Ascending aorta (tissue), 2 donors: ENCODE measurements around the gene OR2T12. TPM values are rescaled to one million over a fixed set of nuclear protein-coding genes. Genes with fewer than 3 reads are reported as not detected.
"Not testable (repeated sequence)": the region's sequence is repeated elsewhere in the genome, so short reads cannot be mapped to it uniquely, and the experiment has no call there.

Source experiments
- DNase-seq, 2 donors: peaks; one replicate each; pipeline ENCODE4 v3.0.0-alpha.2; 2019; ENCODE audit warnings: low spot score in 2 of 2
- H3K27ac ChIP-seq, 2 donors: fragments of 200-600 bp; sonication (generic); one replicate each; pipeline ENCODE4 v1.5.1; 2016 to 2017; ENCODE audit warnings: mild to moderate bottlenecking in 1 of 2
- H3K27me3 ChIP-seq: fragments of 200-600 bp; sonication (generic); one replicate; pipeline ENCODE4 v1.5.1; 2017
- H3K36me3 ChIP-seq, 2 donors: fragments of 200-600 bp; sonication (generic); one replicate each; pipeline ENCODE4 v1.5.1; 2016
- H3K4me1 ChIP-seq, 2 donors: fragments of 200-600 bp; sonication (generic); one replicate each; pipeline ENCODE4 v1.5.1; 2016 to 2017; ENCODE audit warnings: mild to moderate bottlenecking in 1 of 2
- H3K4me3 ChIP-seq, 2 donors: fragments of 200-600 bp; sonication (generic); one replicate each; pipeline ENCODE4 v1.5.1; 2016 to 2017; ENCODE audit warnings: mild to moderate bottlenecking in 1 of 2
- H3K9me3 ChIP-seq, 2 donors: fragments of 200-600 bp; sonication (generic); one replicate each; pipeline ENCODE4 v1.5.1; 2016
- CTCF ChIP-seq, 3 experiments: fragments of 200-600 bp in 2 of 3; fragments of 450-650 bp in 1 of 3; sonication (generic) in 2 of 3; IDR thresholded peaks; one replicate each; pipeline ENCODE4 v1.5.1; 2016 to 2019; ENCODE audit warnings: antibody characterized with exemption in 3 of 3, mild to moderate bottlenecking in 1 of 3, moderate library complexity in 1 of 3
- intact Hi-C: fragments of 100-400 bp; cut with DNase I; formaldehyde crosslinking; loops from one replicate; pipeline ENCODE4 v1.15.1; 2023
- total RNA-seq: library from RNA; depleted of rRNA; stranded (reverse); fragments of >200 nt; gene quantifications from one replicate; pipeline ENCODE4 v1.1.0, GENCODE V29; 2016

Gene OR2T12
- total RNA-seq, result not detected

GRCh38 chr1:248303324-248303723, at the start of gene OR2T12:
OR2T12 (minus strand) TSS chr1:248303424; CDS start chr1:248295578, 7,846 bp downstream.
- H3K27me3 ChIP-seq, result no peaks in the 10 kb centered on the region
- H3K9me3 ChIP-seq, result no peaks in the 10 kb centered on the region
- H3K4me3 ChIP-seq, result no peak within 1 kb of the TSS
- TF ChIP-seq CTCF (IDR thresholded peaks at IDR 0.05), result no peak
- intact Hi-C loops, result no loop called here
- H3K4me1 ChIP-seq, result no peaks in the 10 kb centered on the region
- no peak for DNase-seq
- no peaks in the 10 kb centered on the region for H3K36me3 ChIP-seq
- H3K27ac ChIP-seq, result no peak within 1 kb of the TSS

- no peak for DNase-seq
- Histone ChIP-seq H3K27ac (no peak within 1 kb of the TSS), H3K27me3 (no peaks in the 10 kb centered on the region), H3K36me3 (no peaks in the 10 kb centered on the region), H3K4me1 (no peaks in the 10 kb centered on the region), H3K9me3 (no peaks in the 10 kb centered on the region), H3K4me3 (no peak within 1 kb of the TSS)
- intact Hi-C loops, result no loop called here
- TF ChIP-seq CTCF (IDR thresholded peaks at IDR 0.05), result no peak
These were observed 45.3 kb upstream of the OR2T12 start, which contains the start of gene OR14C36 for GRCh38 chr1:248348475-248348874. OR14C36 (plus strand) TSS chr1:248348775; CDS start chr1:248348775, 0 bp downstream.

- Histone ChIP-seq H3K27me3 (no peaks in the 10 kb centered on the region), H3K9me3 (no peaks in the 10 kb centered on the region), H3K36me3 (no peaks in the 10 kb centered on the region), H3K27ac (no peak overlapping the region), H3K4me3 (no peak overlapping the region), H3K4me1 (no peaks in the 10 kb centered on the region)
- intact Hi-C loops, result no loop called here
- TF ChIP-seq CTCF (IDR thresholded peaks at IDR 0.05), result no peak
- no peak for DNase-seq
These were observed 40.2 kb upstream of the OR2T12 start for GRCh38 chr1:248343451-248343850.

GRCh38 chr1:248324468-248324867, 21.2 kb upstream of the OR2T12 start, which contains the start of gene OR2M7:
OR2M7 (minus strand) TSS chr1:248324568; CDS start chr1:248324568, 0 bp downstream.
- Histone ChIP-seq H3K9me3 (no peaks in the 10 kb centered on the region), H3K27ac (no peak within 1 kb of the TSS), H3K27me3 (no peaks in the 10 kb centered on the region), H3K4me1 (no peaks in the 10 kb centered on the region), H3K36me3 (no peaks in the 10 kb centered on the region), H3K4me3 (no peak within 1 kb of the TSS)
- no peak for DNase-seq
- TF ChIP-seq CTCF (IDR thresholded peaks at IDR 0.05), result no peak
- intact Hi-C loops, result no loop called here

- no peak for DNase-seq
- Histone ChIP-seq H3K9me3 (no peaks in the 10 kb centered on the region), H3K36me3 (no peaks in the 10 kb centered on the region), H3K4me1 (no peaks in the 10 kb centered on the region), H3K27ac (no peak overlapping the region), H3K27me3 (no peaks in the 10 kb centered on the region), H3K4me3 (no peak overlapping the region)
- intact Hi-C loops, result no loop called here
- no peak for TF ChIP-seq CTCF (IDR thresholded peaks at IDR 0.05)
These were observed 13.6 kb upstream of the OR2T12 start for GRCh38 chr1:248316796-248317195.

GRCh38 chr1:248306740-248307139, 3.5 kb upstream of the OR2T12 start:
- H3K4me3 ChIP-seq, H3K27me3 ChIP-seq, H3K9me3 ChIP-seq, H3K27ac ChIP-seq, H3K36me3 ChIP-seq, intact Hi-C loops, DNase-seq, H3K4me1 ChIP-seq: not testable (repeated sequence)
